Activated naive CD8-positive, alpha-beta T cell treated with anti-CD3 and anti-CD28 coated beads, Interleukin-2, amount 50 U/mL, for 24 hours (primary cell): ENCODE data around the gene PPP1R9B.

Source experiments
- ATAC-seq: fragments of 150-1000 bp; cut with Tn5 transposase; one replicate; pipeline ENCODE4 v1.10.0; 2021
- DNase-seq: peaks from one replicate; pipeline ENCODE4 v3.0.0; 2021
- H3K27ac Mint-ChIP-seq: one replicate; pipeline ENCODE4 v1.8.0; 2021; ENCODE audit warnings: mild to moderate bottlenecking, mixed read lengths
- H3K27me3 Mint-ChIP-seq: one replicate; pipeline ENCODE4 v1.8.0; 2021; ENCODE audit warnings: mixed read lengths
- H3K36me3 Mint-ChIP-seq: one replicate; pipeline ENCODE4 v1.8.0; 2021; ENCODE audit warnings: low read depth, mixed read lengths
- H3K4me1 Mint-ChIP-seq: one replicate; pipeline ENCODE4 v1.8.0; 2021; ENCODE audit warnings: mixed read lengths
- H3K4me3 Mint-ChIP-seq: one replicate; pipeline ENCODE4 v1.8.0; 2021; ENCODE audit warnings: mild to moderate bottlenecking, moderate library complexity, mixed read lengths
- H3K9me3 Mint-ChIP-seq: one replicate; pipeline ENCODE4 v1.8.0; 2021; ENCODE audit warnings: mixed read lengths

PPP1R9B gene

GRCh38 chr17:50190603-50191358, 40.3 kb upstream of the PPP1R9B start:
- ATAC-seq, result no peak
- H3K36me3 Mint-ChIP-seq, result no peaks in the 10 kb centered on the region
- no peaks in the 10 kb centered on the region for H3K9me3 Mint-ChIP-seq
- H3K4me1 Mint-ChIP-seq, result peaks cover 2% of the 10 kb centered on the region
- no peak overlapping the region for H3K27ac Mint-ChIP-seq
- no peak overlapping the region for H3K4me3 Mint-ChIP-seq
- no peak for DNase-seq
- no peaks in the 10 kb centered on the region for H3K27me3 Mint-ChIP-seq

- H3K4me1 Mint-ChIP-seq, result peaks cover 2% of the 10 kb centered on the region
- no peaks in the 10 kb centered on the region for H3K27me3 Mint-ChIP-seq
- H3K27ac Mint-ChIP-seq, result no peak overlapping the region
- H3K4me3 Mint-ChIP-seq, result no peak overlapping the region
- DNase-seq (no peak), ATAC-seq (no peak)
- H3K9me3 Mint-ChIP-seq, result no peaks in the 10 kb centered on the region
- H3K36me3 Mint-ChIP-seq, result no peaks in the 10 kb centered on the region
Observed at GRCh38 chr17:50190293-50190602, 39.8 kb upstream of the PPP1R9B start.

GRCh38 chr17:50189550-50190292, 39.2 kb upstream of the PPP1R9B start:
- no peak overlapping the region for H3K27ac Mint-ChIP-seq
- H3K4me1 Mint-ChIP-seq, result peaks cover 2% of the 10 kb centered on the region
- H3K9me3 Mint-ChIP-seq, result no peaks in the 10 kb centered on the region
- no peaks in the 10 kb centered on the region for H3K36me3 Mint-ChIP-seq
- no peak overlapping the region for H3K4me3 Mint-ChIP-seq
- no peak for DNase-seq
- no peaks in the 10 kb centered on the region for H3K27me3 Mint-ChIP-seq
- ATAC-seq, result no peak

DNA sequence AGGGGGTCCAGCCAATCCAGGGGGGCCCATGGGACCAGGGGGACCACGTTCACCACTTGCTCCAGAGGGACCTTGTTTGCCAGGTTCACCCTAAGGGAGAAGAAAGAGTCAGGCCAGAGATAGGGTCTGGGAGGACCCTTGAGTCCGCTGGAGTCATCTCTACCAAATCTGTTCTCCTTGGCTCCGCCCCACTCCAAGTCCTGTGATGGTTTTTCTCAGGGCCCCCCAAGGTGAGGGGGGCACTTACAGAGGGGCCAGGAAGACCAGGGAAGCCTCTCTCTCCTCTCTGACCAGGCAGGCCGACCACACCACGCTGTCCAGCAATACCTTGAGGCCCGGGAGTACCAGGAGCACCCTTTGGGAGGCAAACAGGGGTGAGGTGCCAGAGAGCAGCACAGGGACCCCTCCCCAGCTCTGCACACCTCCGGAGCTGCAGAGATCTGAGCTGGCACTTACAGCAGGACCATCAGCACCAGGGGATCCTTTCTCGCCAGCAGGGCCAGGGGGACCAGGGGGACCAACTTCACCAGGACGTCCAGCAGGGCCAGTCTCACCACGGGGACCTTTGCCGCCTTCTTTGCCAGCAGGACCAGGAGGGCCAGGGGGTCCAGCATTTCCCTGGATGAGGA, 38.6 kb upstream of the PPP1R9B start:
- H3K4me1 Mint-ChIP-seq, result peaks cover 7% of the 10 kb centered on the region
- DNase-seq (no peak), ATAC-seq (no peak)
- H3K27ac Mint-ChIP-seq, result no peak overlapping the region
- H3K9me3 Mint-ChIP-seq, result no peaks in the 10 kb centered on the region
- no peaks in the 10 kb centered on the region for H3K27me3 Mint-ChIP-seq
- no peak overlapping the region for H3K4me3 Mint-ChIP-seq
- H3K36me3 Mint-ChIP-seq, result no peaks in the 10 kb centered on the region

DNA sequence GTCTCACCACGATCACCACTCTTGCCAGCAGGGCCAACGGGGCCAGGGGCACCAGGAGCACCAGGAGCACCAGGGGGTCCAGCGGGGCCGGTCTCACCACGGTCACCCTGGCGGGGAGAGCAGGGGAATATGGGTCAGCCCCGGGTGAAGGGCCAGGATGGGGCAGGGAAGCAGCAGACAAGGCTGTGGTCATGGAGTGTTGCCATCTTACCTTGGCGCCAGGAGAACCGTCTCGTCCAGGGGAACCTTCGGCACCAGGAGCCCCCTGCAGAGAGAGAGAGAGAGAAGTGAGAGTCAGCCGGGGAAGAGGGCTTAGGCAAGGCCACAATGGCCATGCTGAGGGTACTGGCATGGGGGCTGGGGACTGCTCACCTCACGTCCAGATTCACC, 38.0 kb upstream of the PPP1R9B start:
- Mint-ChIP-seq H3K36me3 (no peaks in the 10 kb centered on the region), H3K4me3 (no peak overlapping the region), H3K9me3 (no peaks in the 10 kb centered on the region), H3K4me1 (peaks cover 12% of the 10 kb centered on the region), H3K27ac (no peak overlapping the region), H3K27me3 (no peaks in the 10 kb centered on the region)
- ATAC-seq (no peak), DNase-seq (no peak)

GRCh38 chr17:50187751-50188530, 37.5 kb upstream of the PPP1R9B start:
- Mint-ChIP-seq H3K27ac (no peak overlapping the region), H3K27me3 (no peaks in the 10 kb centered on the region), H3K4me3 (no peak overlapping the region), H3K9me3 (no peaks in the 10 kb centered on the region), H3K4me1 (peaks cover 15% of the 10 kb centered on the region), H3K36me3 (no peaks in the 10 kb centered on the region)
- DNase-seq (no peak), ATAC-seq (no peak)

DNA sequence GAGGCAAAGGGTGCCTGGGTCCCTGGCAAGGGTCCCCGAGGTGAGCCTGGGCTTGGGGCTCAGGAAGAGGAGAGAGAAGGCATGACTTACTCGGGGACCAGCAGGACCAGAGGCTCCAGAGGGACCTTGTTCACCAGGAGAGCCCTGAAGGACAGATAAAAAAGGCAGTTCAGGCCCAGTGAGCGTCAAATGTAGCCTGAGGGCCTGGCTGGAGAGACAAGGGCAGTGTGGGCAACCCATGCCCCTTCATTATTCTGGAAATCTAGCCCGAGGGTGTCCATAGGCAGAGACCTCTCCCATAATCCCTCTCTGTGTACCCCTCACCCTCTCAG, 36.9 kb upstream of the PPP1R9B start:
- DNase-seq (no peak), ATAC-seq (no peak)
- no peaks in the 10 kb centered on the region for H3K27me3 Mint-ChIP-seq
- H3K36me3 Mint-ChIP-seq, result no peaks in the 10 kb centered on the region
- no peak overlapping the region for H3K4me3 Mint-ChIP-seq
- H3K27ac Mint-ChIP-seq, result no peak overlapping the region
- peaks cover 16% of the 10 kb centered on the region for H3K4me1 Mint-ChIP-seq
- H3K9me3 Mint-ChIP-seq, result no peaks in the 10 kb centered on the region

GRCh38 chr17:50186661-50187393, 36.4 kb upstream of the PPP1R9B start:
- Mint-ChIP-seq H3K4me3 (no peak overlapping the region), H3K27ac (no peak overlapping the region), H3K27me3 (no peaks in the 10 kb centered on the region), H3K36me3 (no peaks in the 10 kb centered on the region), H3K4me1 (peaks cover 16% of the 10 kb centered on the region), H3K9me3 (no peaks in the 10 kb centered on the region)
- DNase-seq, result no peak
- ATAC-seq, result no peak

DNA sequence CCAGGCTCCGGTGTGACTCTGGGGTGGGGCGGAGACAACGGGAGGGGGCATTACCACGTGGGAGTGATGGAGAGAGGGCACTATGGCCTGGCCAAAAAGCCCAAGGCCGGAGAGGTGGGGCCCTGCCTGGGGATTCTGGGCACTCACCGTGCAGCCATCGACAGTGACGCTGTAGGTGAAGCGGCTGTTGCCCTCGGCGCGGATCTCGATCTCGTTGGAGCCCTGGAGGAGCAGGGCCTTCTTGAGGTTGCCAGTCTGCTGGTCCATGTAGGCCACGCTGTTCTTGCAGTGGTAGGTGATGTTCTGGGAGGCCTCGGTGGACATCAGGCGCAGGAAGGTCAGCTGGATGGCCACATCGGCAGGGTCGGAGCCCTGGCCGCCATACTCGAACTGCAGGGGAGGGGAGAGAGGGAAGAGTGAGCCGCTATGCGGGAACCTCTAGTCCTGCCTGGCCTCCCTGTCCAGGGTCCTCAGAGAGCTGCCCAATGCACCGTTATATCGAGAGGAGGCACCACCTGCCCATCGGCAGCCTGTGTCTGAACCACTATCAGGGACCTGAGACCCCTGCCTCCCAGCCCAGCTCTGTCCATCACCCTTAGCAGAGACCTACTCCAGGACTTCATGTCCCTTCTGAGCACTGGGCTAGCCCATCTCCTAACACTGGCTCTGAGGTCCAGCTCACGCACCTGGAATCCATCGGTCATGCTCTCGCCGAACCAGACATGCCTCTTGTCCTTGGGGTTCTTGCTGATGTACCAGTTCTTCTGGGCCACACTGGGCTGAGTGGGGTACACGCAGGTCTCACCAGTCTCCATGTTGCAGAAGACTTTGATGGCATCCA, 35.4 kb upstream of the PPP1R9B start:
- no peaks in the 10 kb centered on the region for H3K27me3 Mint-ChIP-seq
- no peak for DNase-seq
- H3K27ac Mint-ChIP-seq, result no peak overlapping the region
- peaks cover 16% of the 10 kb centered on the region for H3K4me1 Mint-ChIP-seq
- no peaks in the 10 kb centered on the region for H3K36me3 Mint-ChIP-seq
- ATAC-seq, result no peak
- H3K4me3 Mint-ChIP-seq, result no peak overlapping the region
- H3K9me3 Mint-ChIP-seq, result no peaks in the 10 kb centered on the region

GRCh38 chr17:50184611-50185398, 34.3 kb upstream of the PPP1R9B start:
- Mint-ChIP-seq H3K4me3 (no peak overlapping the region), H3K4me1 (peaks cover 16% of the 10 kb centered on the region), H3K9me3 (no peaks in the 10 kb centered on the region), H3K27ac (no peak overlapping the region), H3K27me3 (no peaks in the 10 kb centered on the region), H3K36me3 (no peaks in the 10 kb centered on the region)
- ATAC-seq (no peak), DNase-seq (no peak)

DNA sequence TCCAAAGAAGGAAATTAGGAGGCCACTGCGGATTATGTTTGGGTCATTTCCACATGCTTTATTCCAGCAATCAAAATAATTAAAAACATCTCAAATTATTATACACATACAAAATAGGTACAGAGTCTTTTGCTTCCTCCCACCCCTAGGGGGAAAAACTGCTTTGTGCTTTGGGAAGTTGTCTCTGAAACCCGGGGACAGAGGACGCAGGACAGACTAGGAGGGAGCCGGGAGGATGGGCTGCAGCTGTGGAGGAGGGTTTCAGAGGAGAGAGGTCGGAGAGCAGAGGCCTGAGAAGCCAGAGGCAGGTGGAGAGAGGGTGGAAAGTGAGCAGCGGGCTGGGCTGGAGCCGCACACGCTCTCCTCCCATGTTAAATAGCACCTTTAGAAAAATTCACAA, 33.6 kb upstream of the PPP1R9B start:
- Mint-ChIP-seq H3K36me3 (no peaks in the 10 kb centered on the region), H3K27me3 (no peaks in the 10 kb centered on the region), H3K4me1 (peaks cover 16% of the 10 kb centered on the region), H3K9me3 (no peaks in the 10 kb centered on the region), H3K4me3 (peak overlapping the region; percentile 20), H3K27ac (no peak overlapping the region)
- ATAC-seq (no peak), DNase-seq (no peak)

- H3K4me1 Mint-ChIP-seq, result peaks cover 17% of the 10 kb centered on the region
- no peak overlapping the region for H3K27ac Mint-ChIP-seq
- H3K27me3 Mint-ChIP-seq, result no peaks in the 10 kb centered on the region
- DNase-seq (no peak), ATAC-seq (no peak)
- H3K4me3 Mint-ChIP-seq, result peak overlapping the region; percentile 20
- H3K9me3 Mint-ChIP-seq, result no peaks in the 10 kb centered on the region
- no peaks in the 10 kb centered on the region for H3K36me3 Mint-ChIP-seq
Observed at GRCh38 chr17:50183421-50183994, 33.0 kb upstream of the PPP1R9B start.
